HG02798 (cell line): ENCODE data around the gene DDX52.
A peak's percentile ranks its signal among the peaks of the same experiment; 100 is the strongest.
"Not testable (repeated sequence)": the region's sequence is repeated elsewhere in the genome, so short reads cannot be mapped to it uniquely, and the experiment has no call there.

ENCODE experiments used
- ATAC-seq: cut with Tn5 transposase; IDR thresholded peaks from one replicate; pipeline ENCODE4 v1.9.1; 2021; ENCODE audit warnings: mild to moderate bottlenecking; ENCODE audit not compliant: unreplicated experiment, poor library complexity

Gene DDX52, protein sequence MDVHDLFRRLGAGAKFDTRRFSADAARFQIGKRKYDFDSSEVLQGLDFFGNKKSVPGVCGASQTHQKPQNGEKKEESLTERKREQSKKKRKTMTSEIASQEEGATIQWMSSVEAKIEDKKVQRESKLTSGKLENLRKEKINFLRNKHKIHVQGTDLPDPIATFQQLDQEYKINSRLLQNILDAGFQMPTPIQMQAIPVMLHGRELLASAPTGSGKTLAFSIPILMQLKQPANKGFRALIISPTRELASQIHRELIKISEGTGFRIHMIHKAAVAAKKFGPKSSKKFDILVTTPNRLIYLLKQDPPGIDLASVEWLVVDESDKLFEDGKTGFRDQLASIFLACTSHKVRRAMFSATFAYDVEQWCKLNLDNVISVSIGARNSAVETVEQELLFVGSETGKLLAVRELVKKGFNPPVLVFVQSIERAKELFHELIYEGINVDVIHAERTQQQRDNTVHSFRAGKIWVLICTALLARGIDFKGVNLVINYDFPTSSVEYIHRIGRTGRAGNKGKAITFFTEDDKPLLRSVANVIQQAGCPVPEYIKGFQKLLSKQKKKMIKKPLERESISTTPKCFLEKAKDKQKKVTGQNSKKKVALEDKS

DNA sequence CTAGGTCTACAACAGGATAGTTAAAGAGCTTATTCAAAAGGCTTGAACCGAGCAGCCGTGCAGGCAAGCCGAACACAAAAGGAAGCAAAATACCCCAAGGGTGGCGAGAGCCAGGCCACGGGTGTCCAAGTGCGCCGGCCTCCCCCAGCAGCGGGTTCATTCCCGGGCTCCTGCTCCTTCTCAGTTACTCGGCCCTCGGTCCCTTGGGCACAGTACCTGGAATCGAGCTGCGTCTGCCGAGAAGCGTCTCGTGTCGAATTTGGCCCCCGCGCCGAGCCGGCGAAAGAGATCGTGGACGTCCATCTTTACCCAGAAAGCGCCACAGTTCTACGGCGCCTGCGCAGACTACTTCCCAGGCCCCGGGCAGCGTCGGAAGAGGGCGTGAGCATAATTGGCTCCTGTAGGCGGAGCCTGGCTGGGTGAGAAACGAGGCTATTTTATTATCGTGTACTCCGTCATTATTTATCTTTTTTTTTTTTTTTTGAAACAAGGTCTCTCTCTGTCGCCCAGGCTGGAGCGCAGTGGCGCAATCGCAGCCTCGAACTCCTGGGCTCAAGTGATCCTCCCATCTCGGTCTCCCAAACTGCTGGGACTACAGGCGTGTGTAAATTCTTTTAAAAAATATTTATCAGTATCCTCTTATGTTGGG lies at the start of gene DDX52:
Gene DDX52 (minus strand): TSS at position 329 of the 649 bp plus-strand sequence. CDS start 26 bp downstream, at position 303.
- peak; percentile 93 for ATAC-seq

DNA sequence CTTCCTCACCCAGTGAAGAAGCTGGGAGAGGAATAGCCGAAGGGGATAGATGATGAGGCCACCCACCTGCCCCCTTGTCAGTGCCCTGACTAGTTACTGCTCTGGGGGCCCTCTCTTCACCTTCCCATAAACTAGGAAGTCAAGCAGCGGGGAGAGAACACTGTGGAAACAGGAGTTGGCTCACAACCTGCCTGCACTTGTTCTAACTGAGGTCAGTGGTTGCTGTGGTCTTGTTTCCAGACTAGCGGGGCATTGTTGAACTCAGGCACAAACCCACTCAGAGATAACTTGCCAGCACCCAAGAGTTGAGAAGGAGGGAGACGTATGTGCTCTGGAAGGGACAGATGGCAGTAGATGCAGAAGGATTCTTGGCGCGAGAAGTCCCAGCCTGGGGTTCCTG lies 48.6 kb upstream of the DDX52 start:
- no peak for ATAC-seq

DNA sequence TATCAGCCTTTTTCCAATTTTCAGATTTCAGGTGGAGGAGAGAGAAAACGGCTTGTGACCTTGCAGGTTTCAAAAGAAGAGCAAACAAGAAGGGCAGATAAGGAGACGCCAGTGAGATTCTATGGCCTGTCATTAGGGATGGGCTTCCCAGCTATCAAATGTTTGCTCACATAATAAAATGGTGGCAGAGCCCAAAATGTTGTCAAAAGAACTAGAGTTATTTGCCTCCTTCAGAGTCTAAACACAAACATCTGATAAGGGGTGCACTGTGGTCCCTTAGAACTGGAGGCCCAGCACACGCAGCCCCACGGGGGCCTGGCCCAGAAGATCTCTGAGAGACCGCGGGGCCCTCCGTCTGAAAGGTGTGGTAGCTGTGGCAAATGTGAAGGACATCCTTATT lies 46.1 kb upstream of the DDX52 start:
- no peak for ATAC-seq

DNA sequence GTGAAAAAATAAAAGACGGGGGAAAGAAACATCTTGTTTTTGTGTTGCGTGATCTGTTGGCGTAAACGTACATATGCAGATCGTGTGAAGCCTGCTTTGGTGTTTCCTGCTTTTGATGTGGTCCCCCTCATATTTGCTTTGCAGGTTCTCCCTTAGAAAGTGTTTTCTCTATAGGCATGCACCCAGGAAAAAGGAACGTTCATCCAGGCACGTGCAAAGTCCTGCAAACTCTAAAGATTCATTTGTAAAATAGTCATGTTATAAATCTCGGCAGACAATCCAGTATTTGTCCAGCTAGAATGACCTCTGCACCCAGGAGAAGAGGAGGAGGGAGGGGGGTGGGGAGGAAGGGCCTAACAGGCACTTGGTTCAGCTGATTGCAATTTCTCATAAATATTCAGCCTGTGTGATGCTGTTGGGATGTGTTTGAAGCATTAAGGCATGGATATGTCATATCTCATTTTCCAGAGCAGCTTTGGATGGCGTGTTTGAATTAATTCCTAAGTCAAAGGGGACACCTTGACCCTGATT lies 40.3 kb upstream of the DDX52 start:
- no peak for ATAC-seq

DNA sequence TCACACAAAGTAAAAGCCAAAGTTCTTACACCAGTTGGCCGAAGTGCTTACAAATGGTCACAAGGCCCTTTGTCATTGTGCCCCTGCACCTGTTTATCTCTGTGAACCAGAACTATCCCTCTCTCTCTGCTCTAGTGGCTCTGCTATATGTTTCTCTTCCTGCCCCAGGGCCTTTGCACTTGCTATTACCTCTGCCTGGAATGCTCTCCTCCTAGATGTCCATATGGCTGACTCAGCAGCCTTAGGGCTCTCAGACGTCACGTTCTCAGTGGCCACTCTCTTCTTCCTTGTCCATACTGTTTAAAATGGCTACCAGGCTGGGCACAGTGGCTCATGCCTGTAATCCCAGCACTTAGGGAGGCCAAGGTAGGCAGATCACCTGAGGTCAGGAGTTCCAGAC lies 38.8 kb upstream of the DDX52 start:
- ATAC-seq = no peak

DNA sequence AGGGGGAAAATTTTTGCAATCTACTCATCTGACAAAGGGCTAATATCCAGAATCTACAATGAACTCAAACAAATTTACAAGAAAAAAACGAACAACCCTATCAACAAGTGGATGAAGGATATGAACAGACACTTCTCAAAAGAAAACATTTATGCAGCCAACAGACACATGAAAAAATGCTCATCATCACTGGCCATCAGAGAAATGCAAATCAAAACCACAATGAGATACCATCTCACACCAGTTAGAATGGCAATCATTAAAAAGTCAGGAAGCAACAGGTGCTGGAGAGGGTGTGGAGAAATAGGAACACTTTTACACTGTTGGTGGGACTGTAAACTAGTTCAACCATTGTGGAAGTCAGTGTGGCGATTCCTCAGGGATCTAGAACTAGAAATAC lies 36.7 kb upstream of the DDX52 start:
- not testable (repeated sequence) for ATAC-seq

DNA sequence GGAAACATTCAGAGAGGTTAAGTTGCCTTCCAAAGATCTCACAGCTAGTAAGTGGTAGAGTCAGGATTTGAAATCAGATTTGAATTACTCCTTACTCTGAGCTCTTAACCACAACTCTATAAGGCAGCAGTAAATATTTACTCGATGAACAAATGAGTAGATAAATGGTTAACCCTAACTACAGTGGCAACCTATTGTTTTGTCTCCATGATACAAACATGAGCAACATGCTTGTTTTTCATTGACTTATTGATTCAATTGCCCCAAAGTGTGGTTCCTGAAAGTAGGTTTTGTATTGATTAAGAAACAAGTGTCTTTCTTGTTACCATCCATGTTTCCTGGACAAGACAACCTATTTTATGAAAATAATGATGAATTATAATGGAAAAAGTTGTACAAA lies 34.8 kb upstream of the DDX52 start:
- ATAC-seq = no peak

DNA sequence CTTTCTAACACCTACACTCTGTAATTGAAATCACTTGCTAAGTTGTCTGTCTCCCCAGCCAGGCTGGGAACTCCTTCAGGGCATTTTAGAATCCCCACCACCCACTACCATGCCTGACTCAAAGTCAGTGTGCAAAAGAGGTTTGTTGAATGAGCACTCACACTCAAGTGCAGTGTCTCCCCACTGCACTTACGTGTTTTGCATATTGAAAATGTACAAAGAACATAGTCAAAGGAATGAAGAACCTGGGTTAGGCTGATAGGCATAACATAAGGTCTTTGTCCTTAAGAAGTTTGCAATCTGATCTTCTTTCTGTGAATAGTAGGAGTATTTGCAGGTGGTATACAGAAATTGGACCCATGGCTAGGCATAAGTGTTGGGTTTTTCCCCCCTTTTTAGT lies 33.8 kb upstream of the DDX52 start:
- ATAC-seq = no peak

DNA sequence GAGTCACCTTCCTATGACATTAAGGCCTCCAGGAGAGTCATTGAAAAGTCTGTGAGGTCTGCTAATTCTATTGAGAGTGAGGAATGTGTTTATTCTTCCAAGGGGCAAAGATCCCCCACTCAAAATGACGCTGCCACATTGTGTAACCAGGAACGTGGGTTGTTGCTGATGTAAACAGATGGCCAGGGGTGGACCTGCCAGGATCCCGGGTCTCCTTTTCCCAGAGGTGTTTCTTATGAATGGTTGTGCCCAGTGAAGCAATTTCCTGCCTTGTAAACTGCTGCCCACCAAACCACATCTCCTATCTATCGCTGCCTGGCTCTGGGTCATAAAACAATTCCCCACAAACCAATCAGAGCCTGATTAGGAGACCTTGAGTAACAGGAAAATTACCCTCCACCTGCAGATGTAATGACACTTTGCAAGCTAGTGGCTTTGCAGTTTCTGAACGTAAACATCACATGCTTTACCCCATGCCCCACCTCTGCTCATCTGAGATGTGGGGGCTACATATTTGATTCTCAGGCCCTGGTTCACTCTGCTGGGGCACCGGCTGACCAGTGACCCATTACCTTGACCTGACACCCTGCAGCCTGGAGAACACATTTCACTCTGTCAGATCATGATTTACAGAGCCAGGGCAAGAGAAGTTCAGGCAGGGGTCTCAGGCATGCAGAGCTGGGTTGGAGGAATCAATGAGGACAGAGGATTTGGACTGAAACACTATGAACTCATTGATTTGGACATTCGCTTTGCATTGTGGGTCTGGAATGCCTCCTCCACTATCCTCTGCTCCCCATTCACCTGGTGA lies 33.1 kb upstream of the DDX52 start:
- ATAC-seq = no peak

DNA sequence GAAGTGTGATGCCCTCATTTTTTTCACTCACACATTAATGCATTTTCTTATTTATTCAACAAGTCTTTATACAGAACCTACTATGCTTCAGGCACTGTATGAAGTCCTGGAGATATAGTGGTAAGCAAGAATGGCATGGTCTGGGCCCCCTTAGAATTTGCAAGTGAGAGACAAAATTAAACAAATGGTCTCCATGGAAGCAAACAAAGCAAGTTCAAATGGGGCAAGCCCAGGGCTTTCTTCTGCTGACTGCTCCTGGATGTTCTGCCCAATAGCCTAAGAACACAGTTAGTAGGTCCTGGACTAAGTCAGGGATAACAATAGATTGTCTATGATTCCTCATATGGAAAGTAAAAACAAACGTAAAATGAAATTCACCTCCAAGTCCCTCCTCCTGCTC lies 31.3 kb upstream of the DDX52 start:
- no peak for ATAC-seq

DNA sequence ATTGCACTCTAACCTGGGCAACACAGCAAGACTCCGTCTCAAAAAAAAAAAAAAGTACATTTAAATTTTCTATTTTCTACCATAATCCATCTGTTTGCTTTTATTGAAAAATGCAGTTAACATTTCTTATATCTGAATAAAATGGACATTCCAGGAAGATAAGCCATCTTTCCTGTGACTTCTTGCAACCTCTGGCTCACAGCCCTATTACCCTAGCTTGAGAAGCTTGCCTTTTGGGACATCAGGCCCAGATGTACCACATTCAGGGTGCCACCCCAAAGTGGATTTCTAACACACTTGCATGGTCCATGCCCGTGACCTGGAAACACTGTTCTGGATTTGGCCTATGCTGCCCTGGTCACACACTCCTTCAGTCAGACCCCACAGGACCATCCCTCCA lies 30.1 kb upstream of the DDX52 start:
- no peak for ATAC-seq

DNA sequence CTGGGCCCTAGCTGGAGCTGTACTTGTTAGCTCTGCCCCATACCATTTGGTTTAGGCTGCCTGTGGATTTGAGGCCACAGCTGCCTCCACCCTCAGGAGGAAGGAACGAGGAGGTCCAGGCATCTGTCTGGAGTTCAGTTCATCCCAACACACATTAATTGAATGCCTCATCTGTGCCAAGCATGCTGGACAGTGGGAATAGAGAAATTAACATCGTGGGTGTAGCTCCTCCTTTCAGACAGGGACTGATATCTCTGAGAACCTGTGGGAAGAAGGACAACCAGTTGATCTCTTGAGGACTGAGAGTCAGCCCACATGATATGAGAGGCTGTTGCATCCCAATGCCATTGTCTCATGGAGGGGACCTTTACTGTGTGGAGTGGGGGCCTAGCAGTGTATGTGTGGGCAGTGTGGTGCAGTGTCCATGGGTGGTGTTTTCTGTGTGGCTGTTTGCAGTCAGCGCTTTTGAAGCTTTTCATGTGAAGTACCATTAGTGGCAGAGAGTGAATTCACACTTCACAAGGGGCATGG lies 29.4 kb upstream of the DDX52 start:
- ATAC-seq = no peak

DNA sequence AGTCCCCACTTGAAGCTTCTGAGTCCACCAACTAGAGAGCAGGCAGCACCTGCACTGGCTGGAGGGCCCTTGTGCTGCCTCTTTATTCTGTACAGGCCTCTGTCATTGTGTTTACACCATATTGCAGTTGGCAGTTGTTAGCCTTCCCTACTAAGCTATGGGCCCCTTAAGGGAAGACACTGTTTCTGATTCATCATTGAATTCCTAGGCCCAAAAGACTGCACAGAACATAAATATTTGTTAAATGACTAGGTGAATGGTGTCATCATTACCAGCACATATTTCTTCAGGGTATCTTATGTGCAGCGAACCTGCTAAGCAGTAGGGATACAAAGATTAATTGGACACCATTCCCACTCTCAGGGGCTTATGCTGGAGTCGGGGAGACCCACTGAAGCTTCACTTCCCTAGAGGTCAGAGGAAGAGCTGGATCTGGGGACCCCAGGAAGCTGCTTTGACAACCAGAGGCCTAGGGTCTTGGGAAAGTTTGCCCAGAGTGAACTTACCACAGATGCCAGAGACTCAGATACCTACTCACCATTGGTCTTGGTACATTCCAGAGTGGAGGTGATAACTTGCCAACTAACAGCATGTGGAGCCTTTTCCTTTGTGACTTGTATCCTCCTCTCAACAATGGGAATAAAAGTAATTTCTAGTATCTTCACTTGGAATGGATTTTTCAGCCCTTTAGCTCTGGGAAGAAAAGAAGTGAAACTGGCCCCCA lies 28.7 kb upstream of the DDX52 start:
- no peak for ATAC-seq

DNA sequence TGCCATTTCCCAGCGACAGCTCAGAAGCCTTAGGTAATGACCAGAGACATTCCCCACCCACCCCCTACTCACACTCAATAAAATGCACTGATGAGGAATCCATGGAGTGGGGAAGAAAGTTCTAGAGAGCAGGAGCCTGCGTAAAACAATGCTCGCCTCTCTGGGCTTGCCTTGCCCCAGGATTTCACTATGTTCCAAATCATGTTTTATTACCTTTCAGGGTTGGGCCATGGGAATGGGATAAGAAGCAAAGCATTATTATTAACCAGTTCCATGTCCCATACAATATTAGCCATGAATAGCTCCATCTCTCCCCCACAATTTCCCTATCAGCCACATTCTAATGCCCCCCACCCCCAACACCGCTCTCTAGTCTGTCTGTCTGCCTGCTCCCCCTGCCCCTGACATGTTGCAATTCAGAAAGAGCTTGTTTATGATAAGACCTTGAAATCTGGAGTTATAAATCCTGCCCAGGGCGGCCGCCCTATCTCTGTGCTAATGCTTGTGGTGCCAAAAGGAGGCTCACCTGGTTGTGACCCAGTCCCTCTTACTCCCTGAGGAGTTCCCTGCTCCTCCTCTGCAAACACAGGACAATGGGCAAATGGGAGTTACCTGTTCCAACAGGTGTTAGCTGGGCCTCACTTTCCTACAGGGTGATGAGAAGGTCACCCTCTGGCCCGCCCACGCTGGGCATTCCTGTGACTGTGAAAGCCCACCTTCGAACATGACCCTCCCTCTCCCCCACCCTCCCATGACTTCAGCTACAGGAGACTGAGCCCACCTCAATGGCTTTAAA lies 28.0 kb upstream of the DDX52 start:
- no peak for ATAC-seq

DNA sequence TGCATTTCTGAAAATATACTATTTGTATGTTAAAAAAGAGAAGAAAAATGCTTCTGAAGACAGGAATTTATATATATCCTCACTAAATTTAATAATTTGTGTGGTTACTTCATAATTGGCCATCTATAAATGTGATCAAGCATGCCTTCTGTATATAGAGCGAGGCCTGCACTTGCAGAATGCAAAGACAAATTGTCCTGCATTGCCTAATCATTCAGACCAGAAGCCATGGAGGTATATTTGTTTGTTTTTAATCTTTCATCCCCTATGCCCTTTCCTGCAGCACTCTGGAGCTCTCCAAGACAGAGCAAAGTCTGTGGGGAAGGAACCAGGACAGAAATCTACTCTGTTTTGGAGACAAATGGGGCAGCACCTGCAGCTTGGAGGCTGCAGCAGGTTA lies 23.8 kb upstream of the DDX52 start:
- no peak for ATAC-seq

DNA sequence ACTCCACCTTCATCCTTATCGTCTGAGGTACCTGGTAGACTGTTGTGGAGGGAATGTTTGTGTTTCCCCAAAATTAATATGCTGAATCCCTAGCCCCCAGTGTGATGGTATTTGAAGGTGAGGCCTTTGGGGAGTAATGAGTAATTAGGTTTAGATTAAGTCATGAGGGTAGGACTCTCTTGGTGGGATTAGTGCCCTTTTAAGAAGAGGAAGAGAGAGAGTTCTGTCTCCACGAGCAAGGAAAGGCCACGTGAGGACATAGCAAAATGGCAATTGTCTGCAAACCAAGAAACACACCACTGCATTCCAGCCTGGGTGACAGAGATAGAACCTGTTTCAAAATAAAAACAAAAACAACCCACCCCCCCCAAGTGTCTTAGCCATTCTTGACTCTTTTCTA lies 21.0 kb upstream of the DDX52 start:
- ATAC-seq = no peak

DNA sequence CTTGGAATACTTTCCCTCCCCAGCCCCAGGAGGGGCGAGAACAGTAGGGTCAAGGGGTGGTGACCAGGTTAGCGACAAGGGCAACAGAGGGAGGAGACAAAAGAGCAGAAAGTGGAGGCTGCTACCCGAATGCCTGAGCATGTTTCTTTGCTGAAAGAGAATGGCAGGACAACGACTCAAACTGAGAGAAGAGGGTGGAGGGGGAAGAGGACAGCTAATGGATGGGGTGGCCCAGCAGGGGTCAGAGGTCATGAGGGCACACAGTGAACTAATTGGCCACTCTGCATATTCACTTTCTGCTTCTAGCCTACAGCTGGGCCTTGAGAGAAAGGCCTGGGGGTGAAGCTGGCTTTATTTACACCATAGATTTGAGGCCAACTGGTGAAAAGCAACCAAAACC lies 19.1 kb upstream of the DDX52 start:
- ATAC-seq = no peak

DNA sequence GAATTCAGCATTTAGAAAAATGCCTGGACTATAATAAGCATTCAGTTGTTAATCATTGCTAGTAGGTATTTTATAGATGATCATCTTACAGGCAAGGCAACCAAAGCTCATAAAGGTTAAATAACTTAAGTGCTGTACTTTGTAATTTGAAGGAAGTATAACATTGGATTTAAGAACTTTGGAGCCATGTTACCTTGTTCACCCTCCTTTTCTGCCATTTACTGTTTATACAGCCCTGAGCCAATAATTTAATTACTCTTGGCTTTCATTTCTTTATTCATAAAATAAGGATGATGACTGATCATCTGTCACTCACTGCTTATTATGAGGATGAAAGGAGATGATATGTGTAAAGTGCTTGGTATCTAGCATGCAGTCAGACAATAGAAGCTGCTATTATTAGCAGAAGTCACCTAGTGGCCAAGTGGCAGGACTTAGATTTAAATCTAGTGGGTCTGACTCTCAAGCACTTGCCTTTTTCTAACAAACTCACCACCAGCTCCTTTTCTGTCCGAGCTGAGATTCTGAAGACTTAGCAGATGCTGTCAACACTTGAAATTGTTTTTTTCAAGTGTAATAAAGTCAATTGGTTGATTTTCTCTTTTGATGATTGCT lies 18.3 kb upstream of the DDX52 start:
- no peak for ATAC-seq
